T-helper 1 cell (primary cell): ENCODE measurements around the gene NEURL2.
"Not testable (repeated sequence)": the region's sequence is repeated elsewhere in the genome, so short reads cannot be mapped to it uniquely, and the experiment has no call there.

Experiments used
- DNase-seq, 5 donors: peaks; one replicate each; pipeline ENCODE4 v3.0.0-alpha.2; 2012 to 2020

The NEURL2 gene

DNA sequence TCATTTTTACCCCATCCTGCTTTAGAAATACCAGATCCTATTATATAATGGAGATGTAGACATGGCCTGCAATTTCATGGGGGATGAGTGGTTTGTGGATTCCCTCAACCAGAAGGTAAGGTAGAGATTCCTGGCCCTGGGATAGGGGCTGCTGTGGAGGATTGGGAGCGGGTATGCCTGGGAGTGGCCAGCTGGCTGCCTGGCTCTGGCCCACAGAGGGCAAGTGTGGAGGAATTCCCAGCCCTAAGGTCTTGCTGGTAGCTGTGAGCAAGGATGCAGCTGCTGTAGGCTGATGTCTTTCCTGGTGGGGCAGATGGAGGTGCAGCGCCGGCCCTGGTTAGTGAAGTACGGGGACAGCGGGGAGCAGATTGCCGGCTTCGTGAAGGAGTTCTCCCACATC lies 6.7 kb upstream of the NEURL2 start:
- DNase-seq: no peak

DNA sequence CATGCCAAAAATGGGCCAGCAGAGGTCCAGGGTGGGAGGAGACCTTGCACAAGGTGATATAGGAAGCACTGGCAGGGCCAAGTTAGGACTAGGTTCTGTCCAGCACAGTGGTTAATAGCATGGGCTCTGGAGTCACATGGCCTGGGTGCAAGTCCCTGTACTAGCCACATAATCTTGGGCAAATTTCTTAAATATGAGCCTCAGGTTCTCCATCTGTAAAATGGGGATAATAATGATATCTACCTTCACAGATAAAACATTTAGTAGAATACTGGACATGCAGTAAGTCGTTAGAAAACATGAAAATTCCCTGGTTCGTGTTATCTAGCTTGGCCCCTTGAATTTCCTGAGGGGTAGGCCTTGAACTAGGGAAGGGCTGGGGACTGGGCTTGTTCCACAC lies 6.3 kb upstream of the NEURL2 start:
- no peak for DNase-seq

DNA sequence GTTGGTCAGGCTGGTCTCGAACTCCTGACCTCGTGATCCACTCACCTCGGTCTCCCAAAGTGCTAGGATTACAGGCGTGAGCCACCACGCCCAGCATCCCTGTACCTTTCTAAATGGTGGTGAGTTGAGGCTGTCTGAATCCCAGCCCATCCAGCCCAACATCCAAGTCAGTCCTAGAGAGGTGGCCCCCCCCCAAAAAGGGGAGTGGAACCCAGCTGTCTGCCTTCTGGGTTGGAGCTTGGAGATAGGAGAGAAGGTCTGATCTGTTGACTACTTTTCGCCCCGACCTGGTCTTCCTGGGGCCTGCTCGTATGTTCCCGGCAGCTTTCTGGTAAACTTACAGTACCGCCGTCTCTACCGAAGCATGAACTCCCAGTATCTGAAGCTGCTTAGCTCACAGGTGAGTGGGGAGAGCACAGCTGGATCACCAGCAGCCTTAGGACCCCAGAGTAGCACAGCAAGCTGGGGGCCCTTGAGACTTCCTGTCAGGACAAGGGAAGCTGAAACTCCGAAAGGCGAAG lies 5.7 kb upstream of the NEURL2 start:
- no peak for DNase-seq

DNA sequence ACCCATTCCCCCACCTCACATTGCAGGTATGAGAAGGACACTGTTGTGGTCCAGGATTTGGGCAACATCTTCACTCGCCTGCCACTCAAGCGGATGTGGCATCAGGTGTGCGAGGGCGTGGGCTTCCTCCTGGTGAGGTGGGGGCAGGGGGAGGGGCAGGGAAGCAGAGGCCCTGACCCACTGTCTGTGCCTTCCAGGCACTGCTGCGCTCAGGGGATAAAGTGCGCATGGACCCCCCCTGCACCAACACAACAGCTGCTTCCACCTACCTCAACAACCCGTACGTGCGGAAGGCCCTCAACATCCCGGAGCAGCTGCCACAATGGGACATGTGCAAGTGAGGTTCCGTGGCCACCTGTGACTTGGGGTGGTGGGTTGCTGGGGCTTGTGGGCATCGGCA lies 3.8 kb upstream of the NEURL2 start:
- no peak for DNase-seq

DNA sequence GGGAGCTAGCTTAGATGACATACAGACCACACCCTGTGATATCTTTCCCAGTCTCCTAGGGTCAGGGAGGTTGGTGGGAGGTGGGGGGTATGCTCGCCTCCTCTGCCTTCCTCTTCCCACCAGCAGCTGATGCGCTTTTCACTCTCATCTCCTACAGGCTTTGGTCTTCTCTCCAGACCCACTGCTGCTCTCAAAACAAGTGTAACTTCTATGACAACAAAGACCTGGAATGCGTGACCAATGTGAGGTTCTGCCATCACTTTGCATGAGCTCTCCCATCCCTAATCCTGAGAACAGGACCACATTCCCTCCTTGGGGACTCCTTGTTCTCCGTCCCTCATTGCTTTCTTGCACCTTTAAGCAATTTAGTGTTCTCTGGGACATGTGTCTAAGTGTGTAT lies 2.8 kb upstream of the NEURL2 start:
- DNase-seq: no peak

DNA sequence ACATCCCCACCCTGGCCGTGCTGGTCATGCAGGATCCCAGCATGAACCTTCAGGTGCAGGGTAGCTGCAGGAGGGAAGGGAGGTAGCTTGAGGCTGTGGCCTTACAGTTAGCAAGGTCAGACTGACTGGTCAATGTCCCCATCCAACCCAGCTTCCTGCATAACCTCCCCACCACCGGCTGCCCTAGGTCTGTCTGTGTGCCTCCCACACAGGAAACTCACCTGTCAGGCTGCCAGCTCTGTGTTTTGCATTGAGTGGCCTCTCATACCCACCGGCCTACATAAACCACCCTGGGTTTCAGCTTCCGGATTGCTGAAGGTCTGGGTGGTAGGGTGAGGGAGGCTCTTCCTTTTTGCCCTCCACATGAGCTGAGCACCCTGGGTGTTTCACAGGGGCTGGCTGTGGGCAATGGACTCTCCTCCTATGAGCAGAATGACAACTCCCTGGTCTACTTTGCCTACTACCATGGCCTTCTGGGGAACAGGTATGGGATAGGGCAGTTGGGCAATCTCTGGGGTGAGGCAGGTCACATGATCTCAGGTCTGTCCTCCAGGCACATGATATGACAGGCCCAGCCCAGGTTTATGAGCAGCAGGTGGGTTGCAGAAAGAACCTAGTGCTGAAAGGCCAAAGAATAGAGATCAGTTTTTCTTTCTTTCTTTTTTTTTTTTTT lies 2.0 kb upstream of the NEURL2 start:
- DNase-seq: peak in 1 of 5 donors; percentile 23

DNA sequence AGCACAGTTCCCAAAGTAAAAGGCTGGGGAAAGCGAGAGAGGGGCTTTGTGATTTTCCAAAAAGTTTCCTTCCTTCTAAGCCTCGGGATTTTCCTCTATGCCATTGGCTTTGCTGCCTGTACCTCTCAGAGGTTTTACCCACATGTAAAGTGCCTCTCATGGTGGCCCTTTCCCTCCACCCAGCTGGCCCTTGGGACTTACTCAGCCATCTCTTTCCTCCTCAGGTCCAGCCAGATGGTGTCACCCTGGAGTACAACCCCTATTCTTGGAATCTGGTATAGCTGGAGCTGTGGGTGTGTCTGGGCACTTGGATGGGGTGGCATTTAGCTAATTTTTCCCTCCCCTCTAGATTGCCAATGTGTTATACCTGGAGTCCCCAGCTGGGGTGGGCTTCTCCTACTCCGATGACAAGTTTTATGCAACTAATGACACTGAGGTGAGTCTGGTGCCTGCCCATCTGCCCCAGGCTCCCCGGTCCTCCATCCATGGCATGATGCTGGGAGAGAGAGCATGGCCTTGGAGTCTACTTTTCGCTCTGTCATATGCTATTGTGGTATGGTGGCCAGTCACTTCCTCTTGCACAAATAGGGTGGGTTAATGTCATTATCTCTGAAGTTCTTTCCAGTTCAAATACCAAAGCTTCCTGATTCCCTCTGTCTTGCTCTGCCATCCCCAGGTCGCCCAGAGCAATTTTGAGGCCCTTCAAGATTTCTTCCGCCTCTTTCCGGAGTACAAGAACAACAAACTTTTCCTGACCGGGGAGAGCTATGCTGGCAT lies 1.2 kb upstream of the NEURL2 start:
- DNase-seq: no peak

DNA sequence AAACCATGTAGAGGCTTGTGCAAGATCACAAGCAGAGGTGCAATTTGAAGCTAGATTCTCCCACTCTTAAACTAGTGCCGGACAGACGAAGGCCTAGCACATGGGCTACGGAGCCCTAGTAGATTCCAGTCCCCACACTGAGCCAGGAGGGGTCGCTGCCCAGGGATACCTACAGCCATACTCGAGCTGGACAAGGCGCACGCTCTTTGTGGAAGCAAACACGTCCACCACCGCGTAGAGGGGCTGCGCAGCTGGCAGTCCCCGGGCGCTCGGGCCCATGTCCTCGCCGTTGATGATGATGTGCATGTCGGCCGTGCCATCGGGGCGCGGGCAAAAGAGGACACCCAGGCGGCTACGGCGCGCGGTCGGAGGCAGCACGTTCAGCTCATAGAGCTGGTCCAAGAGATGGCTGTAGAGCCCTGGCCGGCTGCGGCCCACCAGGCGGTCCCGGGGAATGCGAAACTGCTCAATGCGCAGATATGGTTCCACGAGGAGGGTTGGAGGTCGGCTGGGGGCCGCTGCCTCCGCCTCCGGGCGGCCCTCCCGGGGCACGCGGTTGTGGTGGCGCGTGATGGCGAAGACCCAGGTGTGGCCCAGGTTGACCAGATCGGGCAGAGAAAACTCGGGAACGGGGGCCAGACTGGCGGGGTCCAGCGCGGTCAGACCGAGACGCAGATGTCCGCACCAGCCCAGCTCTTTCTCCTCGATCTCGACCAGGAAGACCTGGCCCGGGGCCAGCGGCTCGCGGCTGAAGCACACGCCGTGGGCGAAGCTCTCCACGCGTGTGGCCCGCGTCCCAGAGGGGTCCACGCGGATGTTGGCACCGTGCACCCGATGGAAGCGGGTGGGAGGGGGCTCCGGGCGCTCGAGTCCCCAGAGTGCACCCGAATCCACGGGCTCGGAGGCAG lies 677 bp downstream of the NEURL2 start:
- DNase-seq: peak in 3 of 5 donors; percentile 23 to 40 (median 36)

DNA sequence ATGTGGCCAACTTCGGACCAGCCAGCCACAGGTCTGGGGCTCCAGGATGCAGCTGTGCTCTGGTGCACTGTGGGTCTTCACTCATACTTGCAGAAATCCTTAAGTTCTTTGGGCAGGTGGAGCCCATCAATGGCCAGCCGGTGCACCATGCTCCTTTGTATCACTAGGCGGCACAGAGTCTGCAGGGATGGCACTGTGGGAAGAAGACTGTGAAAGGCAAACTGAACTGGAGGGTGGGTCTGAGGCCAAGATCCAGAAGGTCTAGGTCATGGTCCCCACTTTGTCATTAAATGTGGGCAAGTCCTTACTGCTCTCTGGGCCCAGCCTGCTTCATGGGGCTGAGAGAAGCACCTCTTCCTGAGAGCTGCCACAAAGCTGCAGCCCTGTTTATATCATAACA lies 2.3 kb downstream of the NEURL2 start:
- no peak for DNase-seq

DNA sequence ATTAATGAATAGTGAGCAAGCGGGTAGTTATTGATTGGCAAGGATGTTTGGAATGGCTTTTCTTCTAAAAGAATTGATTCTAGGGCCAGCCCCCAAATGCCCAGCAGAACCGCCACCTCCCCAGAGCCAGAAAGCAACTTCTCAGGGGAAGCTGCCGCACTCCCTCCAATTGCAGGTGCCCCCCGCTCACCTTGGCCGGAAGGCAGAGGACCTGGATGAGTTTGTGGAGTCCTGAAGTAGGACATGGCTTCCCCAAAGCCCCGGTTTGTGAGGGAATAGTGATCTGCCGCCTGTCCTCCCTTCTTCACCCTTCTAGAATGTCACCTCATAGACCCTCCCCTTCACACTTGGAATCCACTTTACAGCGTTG lies 3.7 kb downstream of the NEURL2 start, which contains the start of gene SPATA25:
Gene SPATA25 (minus strand): TSS at position 277 of the 370 bp plus-strand sequence. CDS start 32 bp downstream, at position 245.
- no peak for DNase-seq

DNA sequence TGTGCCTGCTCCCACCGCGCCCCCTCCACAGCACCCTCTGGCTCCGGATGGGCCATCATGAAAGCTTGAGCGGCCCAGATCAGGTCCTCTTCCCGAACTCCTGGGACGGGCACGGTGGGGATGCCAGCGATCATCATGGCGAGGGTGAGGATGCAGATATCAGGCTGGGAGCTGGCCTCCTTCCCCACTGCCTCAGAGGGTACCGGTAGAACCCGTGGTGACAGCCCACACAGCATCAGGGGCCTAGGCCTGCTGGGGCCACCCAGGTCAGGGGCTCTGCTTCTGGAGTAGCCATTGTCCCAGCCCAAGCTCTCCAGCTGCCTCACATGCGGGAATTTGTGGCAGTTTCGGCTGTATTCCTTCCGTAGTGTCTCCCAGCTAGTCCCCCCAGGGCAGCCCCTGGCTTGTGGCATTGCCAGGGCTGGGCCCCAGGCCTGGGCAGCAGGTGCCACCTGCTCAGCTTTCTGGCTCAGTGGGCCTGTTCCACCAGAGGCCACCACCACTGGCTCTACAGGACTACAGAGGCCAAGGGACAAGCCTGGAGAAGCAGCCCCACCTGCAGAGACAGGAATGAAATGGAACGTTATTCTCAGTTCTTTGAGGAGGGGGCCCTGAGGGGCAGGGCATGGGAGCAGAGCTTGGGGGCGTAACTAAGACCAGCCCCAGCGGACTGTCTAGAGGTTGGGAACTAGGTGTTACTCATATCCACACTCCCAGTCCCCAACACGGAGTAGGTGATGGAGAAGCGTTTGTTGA lies 4.2 kb downstream of the NEURL2 start:
- DNase-seq: no peak

DNA sequence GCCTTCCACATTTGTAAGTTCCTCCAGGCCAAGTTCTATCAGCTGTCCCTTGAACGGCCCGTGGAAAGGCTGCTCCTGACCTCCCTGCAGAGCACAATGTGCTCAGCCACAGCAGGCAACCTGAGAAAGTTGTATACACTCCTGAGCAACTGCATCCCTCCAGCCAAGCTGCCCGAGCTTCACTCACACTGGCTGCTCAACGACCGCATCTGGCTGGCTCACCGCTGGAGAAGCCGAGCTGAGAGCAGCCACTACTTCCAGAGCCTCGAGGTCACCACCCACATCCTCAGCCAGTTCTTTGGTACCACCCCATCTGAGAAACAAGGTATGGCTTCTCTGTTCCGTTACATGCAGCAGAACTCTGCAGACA lies 7.9 kb downstream of the NEURL2 start:
- DNase-seq: no peak

DNA sequence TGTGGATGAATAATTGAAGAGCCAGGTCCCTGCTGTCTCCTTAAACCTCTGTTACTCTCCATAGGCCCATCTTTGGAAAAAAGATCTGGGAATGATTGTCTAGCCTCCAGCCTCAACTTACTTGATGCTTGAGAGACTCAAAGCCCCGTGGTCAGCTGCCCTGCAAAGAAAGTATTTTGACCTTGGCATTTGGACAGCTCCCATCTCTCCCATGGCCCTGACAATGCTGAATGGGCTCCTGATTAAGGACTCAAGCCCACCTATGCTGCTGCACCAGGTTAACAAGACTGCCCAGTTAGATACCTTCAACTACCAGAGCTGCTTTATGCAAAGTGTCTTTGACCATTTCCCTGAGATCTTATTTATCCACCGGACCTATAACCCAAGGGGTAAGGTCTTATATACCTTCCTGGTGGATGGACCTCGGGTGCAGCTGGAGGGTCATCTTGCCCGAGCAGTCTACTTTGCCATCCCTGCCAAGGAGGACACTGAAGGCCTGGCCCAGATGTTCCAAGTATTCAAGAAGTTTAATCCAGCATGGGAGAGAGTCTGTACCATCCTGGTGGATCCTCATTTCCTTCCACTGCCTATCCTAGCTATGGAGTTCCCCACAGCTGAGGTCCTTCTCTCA lies 8.4 kb downstream of the NEURL2 start:
- no peak for DNase-seq

DNA sequence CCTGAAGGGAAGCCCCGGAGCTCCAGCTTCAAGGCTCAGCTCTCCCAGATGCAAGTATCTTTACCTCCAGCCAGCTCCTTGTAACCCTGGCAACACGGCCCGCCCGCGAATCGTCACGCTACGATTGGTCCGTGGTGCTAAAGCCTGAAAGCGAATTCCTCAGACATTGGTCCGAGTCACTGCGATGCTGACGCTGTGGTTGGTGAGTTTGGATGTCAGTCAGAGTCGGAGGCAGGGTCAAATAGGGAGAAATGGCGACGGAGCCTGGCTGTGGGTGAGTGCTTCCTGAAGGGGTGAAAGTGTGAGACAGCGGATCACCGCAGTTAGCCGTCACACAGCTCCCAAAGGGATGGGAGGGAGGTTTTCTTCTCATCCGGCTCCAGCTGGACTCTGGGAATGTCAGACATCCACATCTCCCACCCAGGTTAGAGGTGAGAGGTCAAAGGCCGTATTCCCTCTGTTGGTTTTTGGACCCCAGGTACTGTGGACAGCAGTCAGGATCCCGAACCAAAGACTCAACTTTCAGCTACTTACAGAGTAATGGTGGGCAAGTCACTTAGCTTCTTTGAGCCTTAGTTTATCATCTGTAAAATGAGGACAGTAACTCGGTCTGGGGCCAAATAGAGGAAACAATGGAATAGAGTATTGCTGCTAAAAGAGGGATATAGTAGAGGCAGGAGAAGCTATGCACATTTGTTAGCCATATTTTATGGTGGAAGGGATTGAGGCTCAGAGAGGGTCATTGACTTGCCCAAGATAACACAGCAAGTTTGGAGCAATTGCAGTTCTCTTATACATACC lies 9.8 kb downstream of the NEURL2 start, which contains the start of gene ZSWIM1:
Gene ZSWIM1 (plus strand): TSS at position 240 of the 801 bp plus-strand sequence. CDS start 1,366 bp downstream, outside the sequence.
- peak; percentile 93 to 99 (median 96) for DNase-seq

DNA sequence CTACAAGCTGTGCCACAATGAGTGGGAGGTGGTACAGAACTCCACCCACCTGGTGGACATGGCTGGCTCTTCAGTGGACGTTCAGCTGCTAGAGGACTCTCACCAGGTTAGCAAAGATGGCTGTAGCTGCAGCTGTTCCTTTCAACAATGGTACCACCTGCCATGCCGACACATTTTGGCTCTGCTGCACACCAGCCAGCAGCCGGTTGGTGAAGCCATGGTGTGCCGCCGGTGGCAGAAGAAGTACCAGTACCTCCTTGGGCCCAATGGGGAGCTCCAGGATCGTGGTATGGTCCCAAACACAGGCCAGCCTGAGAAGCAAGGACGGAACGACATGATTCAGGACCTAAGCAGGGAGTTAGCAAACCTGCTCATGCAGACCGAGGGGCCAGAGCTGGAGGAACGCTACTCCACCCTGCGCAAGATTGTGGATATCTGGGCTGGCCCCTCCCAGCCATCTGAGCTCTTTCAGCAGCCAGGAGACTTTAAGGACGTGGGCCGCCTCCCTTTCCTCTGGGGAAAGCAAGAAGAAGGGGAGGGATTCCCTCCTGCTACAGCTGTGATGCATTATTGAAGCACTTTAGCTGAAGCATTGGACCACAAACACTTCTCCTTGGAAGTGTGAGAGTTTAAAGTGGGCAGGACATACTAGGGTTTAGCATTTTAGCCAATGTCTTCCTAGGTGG lies 12.8 kb downstream of the NEURL2 start:
- DNase-seq: no peak

DNA sequence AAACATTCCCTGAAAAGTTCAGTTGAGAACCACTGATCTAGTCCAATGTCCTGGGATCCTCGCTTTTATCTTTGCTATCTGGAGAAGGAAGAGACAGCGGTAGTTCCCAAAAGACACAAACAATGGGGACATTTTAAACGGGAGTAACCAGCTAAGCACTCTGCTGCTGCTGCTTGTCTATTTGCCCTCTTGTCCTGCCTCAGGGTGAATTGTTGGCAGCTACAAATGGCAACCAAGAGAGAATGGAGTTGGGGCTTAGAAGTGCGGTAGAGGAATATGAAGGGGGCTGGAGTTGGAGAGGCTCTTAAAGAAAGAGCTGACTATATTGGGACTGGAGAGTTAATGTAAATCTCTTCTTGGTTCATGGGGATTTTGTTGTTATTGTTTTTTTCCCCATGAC lies 16.4 kb downstream of the NEURL2 start:
- DNase-seq: no peak

DNA sequence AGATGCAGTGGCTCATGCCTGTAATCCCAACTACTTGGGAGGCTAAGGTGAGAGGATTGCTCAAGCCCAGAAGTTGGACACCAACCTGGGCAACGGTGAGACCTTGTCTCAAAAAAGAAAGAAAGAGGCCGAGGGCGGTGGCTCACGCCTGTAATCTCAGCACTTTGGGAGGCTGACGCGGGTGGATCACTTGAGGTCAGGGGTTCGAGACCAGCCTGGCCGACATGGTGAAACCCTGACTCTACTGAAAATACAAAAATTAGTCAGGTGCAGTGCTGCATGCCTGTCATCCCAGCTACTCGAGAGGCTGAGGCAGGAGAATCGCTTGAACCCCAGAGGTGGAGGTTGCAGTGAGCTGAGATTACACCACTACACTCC lies 16.9 kb downstream of the NEURL2 start:
- DNase-seq: not testable (repeated sequence)

DNA sequence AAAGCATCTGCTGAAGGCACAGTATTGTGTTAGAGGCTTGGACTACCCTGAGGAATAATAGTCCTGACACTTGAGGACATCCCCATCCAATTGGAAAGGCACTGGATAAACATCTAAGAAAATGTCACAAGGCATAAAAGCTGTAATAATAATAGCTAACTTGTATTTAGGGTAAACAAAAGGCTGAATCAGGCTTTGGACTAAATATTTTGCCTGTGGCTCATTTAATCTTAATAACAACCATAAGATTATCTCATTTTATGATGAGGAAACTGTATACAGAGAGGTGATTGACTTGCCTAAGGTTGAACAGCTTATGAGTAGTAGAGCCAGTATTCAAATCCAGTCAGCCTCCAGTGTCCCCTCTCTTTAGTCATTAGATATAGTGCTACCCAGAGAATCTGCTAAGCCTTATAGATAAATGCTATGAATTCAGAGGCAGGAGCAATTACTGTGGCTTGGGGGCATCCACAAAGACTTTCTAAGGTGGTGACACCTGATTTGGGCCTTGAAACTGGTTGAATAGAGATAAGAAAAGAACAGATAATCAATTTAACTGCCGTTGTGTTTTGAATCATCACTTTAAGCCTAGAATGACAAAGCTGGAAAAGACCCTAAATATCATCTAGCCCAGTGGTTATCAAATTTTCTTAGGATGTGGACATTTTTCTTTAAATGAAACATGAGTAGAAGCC lies 17.5 kb downstream of the NEURL2 start:
- DNase-seq: no peak

DNA sequence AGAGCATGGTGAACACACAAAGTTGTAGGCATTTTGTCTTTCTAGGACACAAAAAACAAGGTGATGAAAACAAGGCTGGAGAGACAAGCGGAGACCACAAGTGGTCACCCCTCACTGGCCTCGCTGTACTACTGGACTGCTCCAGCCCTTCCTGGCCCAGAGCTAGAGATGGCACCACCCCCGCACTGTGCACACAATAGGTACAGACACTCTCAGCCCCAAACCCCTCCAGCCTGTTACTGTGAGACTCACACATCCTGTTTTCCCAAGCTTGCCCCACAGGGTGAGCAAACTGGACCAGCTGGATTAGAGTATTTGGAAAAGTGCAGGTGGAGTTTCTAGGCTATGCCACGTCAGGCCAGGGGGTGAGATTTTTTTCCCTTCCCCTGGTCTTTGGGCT lies 18.4 kb downstream of the NEURL2 start:
- no peak for DNase-seq

DNA sequence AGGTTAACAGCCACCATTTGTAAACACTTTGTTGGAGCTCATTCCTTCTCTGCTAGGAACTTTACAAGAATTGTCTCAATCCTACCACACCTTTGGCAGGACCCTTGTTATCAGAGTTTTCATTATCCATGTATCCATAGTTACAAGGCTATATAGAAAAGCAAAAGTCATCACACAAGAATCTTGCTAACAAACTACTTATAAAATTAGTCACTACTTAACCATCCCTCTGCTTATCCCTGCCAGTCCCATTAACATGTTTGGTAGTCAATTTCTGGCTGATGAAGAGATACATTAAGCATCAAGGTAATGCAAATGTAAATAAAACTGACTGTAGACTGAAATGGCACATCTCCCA lies 23.2 kb downstream of the NEURL2 start:
- no peak for DNase-seq
